SU-DHL-6 (cell line): Measurements from ENCODE around the gene POLR1A.

Experiments used
- H2AFZ ChIP-seq: fragments of 200-600 bp; sonication (generic); 2 replicates; pipeline ENCODE4 v1.6.1; 2014; ENCODE audit warnings: low read depth, mild to moderate bottlenecking, moderate library complexity, mixed read lengths, antibody characterized with exemption, low read length; ENCODE audit not compliant: severe bottlenecking
- H3F3A ChIP-seq: fragments of 200-600 bp; shearing (Covaris generic); 2 replicates; pipeline ENCODE4 v1.6.0; 2016; ENCODE audit warnings: antibody characterized with exemption, mild to moderate bottlenecking; ENCODE audit not compliant: insufficient read depth
- H3K27ac ChIP-seq: fragments of 200-600 bp; sonication (generic); 2 replicates; pipeline ENCODE4 v1.5.1; 2016; ENCODE audit warnings: low read depth, mild to moderate bottlenecking, low read length, moderate library complexity, mixed read lengths
- H3K27me3 ChIP-seq: fragments of 200-600 bp; sonication (generic), shearing (Covaris generic); 2 replicates; pipeline ENCODE4 v1.6.0; 2014; ENCODE audit warnings: mild to moderate bottlenecking, low read length
- H3K36me3 ChIP-seq: fragments of 200-600 bp; sonication (generic); 2 replicates; pipeline ENCODE4 v1.6.1; 2014; ENCODE audit warnings: mild to moderate bottlenecking, low read length, mixed read lengths
- H3K4me2 ChIP-seq: fragments of 300-600, 200-600 bp; shearing (Covaris generic), sonication (generic); 2 replicates; pipeline ENCODE4 v1.6.0; 2014; ENCODE audit warnings: low read length, low read depth, mild to moderate bottlenecking; ENCODE audit not compliant: poor library complexity, severe bottlenecking
- H3K4me3 ChIP-seq: fragments of 200-600 bp; sonication (generic); 2 replicates; pipeline ENCODE4 v1.5.1; 2014; ENCODE audit warnings: antibody characterized with exemption, low read length, mild to moderate bottlenecking, mixed read lengths; ENCODE audit not compliant: insufficient read depth, poor library complexity, severe bottlenecking
- H3K79me2 ChIP-seq: fragments of 200-600 bp; sonication (generic); 2 replicates; pipeline ENCODE4 v1.6.1; 2014; ENCODE audit warnings: mild to moderate bottlenecking, low read length, moderate library complexity; ENCODE audit not compliant: insufficient read depth
- H3K9ac ChIP-seq: fragments of 200-600 bp; sonication (generic); 2 replicates; pipeline ENCODE4 v1.7.0; 2014; ENCODE audit warnings: mild to moderate bottlenecking, low read length
- H3K9me2 ChIP-seq: fragments of 200-600 bp; sonication (generic); replicated peaks from 2 replicates; pipeline ENCODE4 v1.6.1; 2014; ENCODE audit warnings: low read length; ENCODE audit not compliant: insufficient read depth
- H3K9me3 ChIP-seq: fragments of 200-600 bp; sonication (generic); 2 replicates; pipeline ENCODE4 v1.6.1; 2014; ENCODE audit warnings: low read length, mixed read lengths; ENCODE audit not compliant: insufficient read depth
- H4K20me1 ChIP-seq: fragments of 200-600 bp; sonication (generic); 2 replicates; pipeline ENCODE4 v1.6.1; 2014; ENCODE audit warnings: low read depth, mild to moderate bottlenecking, antibody characterized with exemption, low read length, moderate library complexity, mixed read lengths
- CTCF ChIP-seq: fragments of 200-600 bp; sonication (generic); IDR thresholded peaks from one replicate; pipeline ENCODE4 v1.5.1; 2017; ENCODE audit warnings: antibody characterized with exemption, mild to moderate bottlenecking, low read length, moderate library complexity; ENCODE audit not compliant: insufficient read depth, poor library complexity, severe bottlenecking
- EZH2phosphoT487 ChIP-seq: fragments of 200-600 bp; sonication (generic), shearing (Covaris generic); conservative IDR thresholded peaks from 2 replicates; pipeline ENCODE4 v1.6.1; 2018; ENCODE audit warnings: mild to moderate bottlenecking, antibody characterized with exemption, low read length, moderate library complexity, mixed read lengths

POLR1A gene

GRCh38 chr2:85987266-85988174 lies 118.2 kb downstream of the POLR1A start:
- H3K36me3 ChIP-seq: no peaks in the 10 kb centered on the region
- H3K79me2 ChIP-seq: no peaks in the 10 kb centered on the region
- no peak overlapping the region for H2AFZ ChIP-seq
- no peak overlapping the region for H3K27ac ChIP-seq
- no peaks in the 10 kb centered on the region for H3K9me3 ChIP-seq
- H3K9me2 ChIP-seq: no peaks in the 10 kb centered on the region
- no peaks in the 10 kb centered on the region for H3K27me3 ChIP-seq
- no peak overlapping the region for H3K9ac ChIP-seq
- H3F3A ChIP-seq: no peaks in the 10 kb centered on the region
- no peak overlapping the region for H3K4me2 ChIP-seq
- H4K20me1 ChIP-seq: no peaks in the 10 kb centered on the region
- TF ChIP-seq EZH2phosphoT487 (no peak), CTCF (no peak)
- H3K4me3 ChIP-seq: no peak overlapping the region

GRCh38 chr2:85986121-85986520 lies 119.6 kb downstream of the POLR1A start:
- Histone ChIP-seq H3K79me2 (no peaks in the 10 kb centered on the region), H2AFZ (no peak overlapping the region), H3K9me2 (no peaks in the 10 kb centered on the region), H3K36me3 (no peaks in the 10 kb centered on the region), H3K4me3 (no peak overlapping the region), H3K27me3 (no peaks in the 10 kb centered on the region), H4K20me1 (no peaks in the 10 kb centered on the region), H3K27ac (no peak overlapping the region), H3K9me3 (no peaks in the 10 kb centered on the region), H3K4me2 (no peak overlapping the region), H3F3A (no peaks in the 10 kb centered on the region), H3K9ac (no peak overlapping the region)
- TF ChIP-seq EZH2phosphoT487: no peak
- no peak for TF ChIP-seq CTCF

GRCh38 chr2:85984788-85985187 lies 120.9 kb downstream of the POLR1A start:
- Histone ChIP-seq H3K9ac (no peak overlapping the region), H3K4me3 (no peak overlapping the region), H3K9me3 (no peaks in the 10 kb centered on the region), H2AFZ (no peak overlapping the region), H3F3A (no peaks in the 10 kb centered on the region), H3K27me3 (no peaks in the 10 kb centered on the region), H3K36me3 (no peaks in the 10 kb centered on the region), H3K9me2 (no peaks in the 10 kb centered on the region), H3K79me2 (no peaks in the 10 kb centered on the region), H4K20me1 (no peaks in the 10 kb centered on the region), H3K27ac (no peak overlapping the region), H3K4me2 (no peak overlapping the region)
- no peak for TF ChIP-seq EZH2phosphoT487
- TF ChIP-seq CTCF: no peak
